ENCODE data around the gene FGD2. TPM values are rescaled to one million over a fixed set of nuclear protein-coding genes. Genes with fewer than 3 reads are reported as not detected.

FGD2 gene
- total RNA-seq, 1 experiment from 2014 or later, result 0.13 TPM

DNA sequence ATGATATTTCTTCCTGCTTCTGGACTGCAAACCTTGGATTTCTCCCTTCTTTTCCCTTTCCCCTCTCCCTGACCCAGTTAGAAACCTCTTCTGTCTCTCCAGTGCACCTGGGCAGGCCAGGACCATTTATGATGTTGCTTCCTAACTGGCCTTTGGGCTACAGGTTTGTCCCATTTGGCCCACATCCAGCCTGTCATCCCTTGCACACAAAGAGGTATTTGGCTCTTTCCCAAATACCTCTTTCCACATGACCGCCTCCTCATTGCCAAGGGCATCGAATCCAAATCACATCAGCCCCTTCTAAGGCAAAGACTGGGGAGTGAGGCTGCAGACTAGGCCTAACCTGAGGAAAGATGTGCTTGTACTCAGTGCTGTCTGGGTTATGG lies 13.6 kb downstream of the FGD2 start:
- no peak overlapping the region for H3K18ac ChIP-seq (ENCODE audit: insufficient read length, low read depth, low read length)
- H3K9me3 ChIP-seq (ENCODE audit: control insufficient read depth, low read depth, low read length), result no peaks in the 10 kb centered on the region
- H3K14ac ChIP-seq (ENCODE audit: insufficient read depth, low read length), result no peak overlapping the region
- no peak overlapping the region; a peak in 1 of 7 replicates for H3K27ac Mint-ChIP-seq
- H2AK5ac ChIP-seq (ENCODE audit: insufficient read length, low read length), result no peak overlapping the region
- WGBS (ENCODE audit: extremely low coverage, insufficient read length, low lambda C conversion rate), result no CpG with 5 or more reads among the region's 2 CpGs
- H3K4me3 Mint-ChIP-seq, result no peak overlapping the region
- H3K27me3 Mint-ChIP-seq (ENCODE audit: low read depth), result no peaks in the 10 kb centered on the region
- no peak overlapping the region for H3T11ph ChIP-seq (ENCODE audit: low read length)
- no peak overlapping the region for H2BK120ac ChIP-seq (ENCODE audit: low read depth, low read length, poor library complexity, severe bottlenecking)
- no peak for DNase-seq
- no peak overlapping the region for H4K5ac ChIP-seq (ENCODE audit: insufficient read length, low read depth, low read length)
- H2BK15ac ChIP-seq (ENCODE audit: low read depth, low read length), result no peak overlapping the region
- no peak overlapping the region for H4K91ac ChIP-seq (ENCODE audit: insufficient read length, low read depth, low read length)
- H3K4me1 Mint-ChIP-seq, result peaks cover 18 to 34% of the 10 kb centered on the region in 2 experiments
- H2BK20ac ChIP-seq (ENCODE audit: low read depth, low read length, poor library complexity, severe bottlenecking), result no peak overlapping the region
- H3K9me3 Mint-ChIP-seq, result no peaks in the 10 kb centered on the region; a peak in 1 of 5 replicates
- no peaks in the 10 kb centered on the region for H3K79me1 ChIP-seq (ENCODE audit: insufficient read depth, low read depth, low read length, poor library complexity, severe bottlenecking)
- peaks cover 3% of the 10 kb centered on the region for H4K20me1 ChIP-seq (ENCODE audit: control insufficient read depth, insufficient read depth, insufficient read length)
- H3K56ac ChIP-seq (ENCODE audit: insufficient read length, low read depth, low read length), result no peak overlapping the region
- TF ChIP-seq, protein P1, sequence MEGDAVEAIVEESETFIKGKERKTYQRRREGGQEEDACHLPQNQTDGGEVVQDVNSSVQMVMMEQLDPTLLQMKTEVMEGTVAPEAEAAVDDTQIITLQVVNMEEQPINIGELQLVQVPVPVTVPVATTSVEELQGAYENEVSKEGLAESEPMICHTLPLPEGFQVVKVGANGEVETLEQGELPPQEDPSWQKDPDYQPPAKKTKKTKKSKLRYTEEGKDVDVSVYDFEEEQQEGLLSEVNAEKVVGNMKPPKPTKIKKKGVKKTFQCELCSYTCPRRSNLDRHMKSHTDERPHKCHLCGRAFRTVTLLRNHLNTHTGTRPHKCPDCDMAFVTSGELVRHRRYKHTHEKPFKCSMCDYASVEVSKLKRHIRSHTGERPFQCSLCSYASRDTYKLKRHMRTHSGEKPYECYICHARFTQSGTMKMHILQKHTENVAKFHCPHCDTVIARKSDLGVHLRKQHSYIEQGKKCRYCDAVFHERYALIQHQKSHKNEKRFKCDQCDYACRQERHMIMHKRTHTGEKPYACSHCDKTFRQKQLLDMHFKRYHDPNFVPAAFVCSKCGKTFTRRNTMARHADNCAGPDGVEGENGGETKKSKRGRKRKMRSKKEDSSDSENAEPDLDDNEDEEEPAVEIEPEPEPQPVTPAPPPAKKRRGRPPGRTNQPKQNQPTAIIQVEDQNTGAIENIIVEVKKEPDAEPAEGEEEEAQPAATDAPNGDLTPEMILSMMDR (conservative IDR thresholded peaks at IDR 0.05), result no peak
- no peaks in the 10 kb centered on the region for H3K23me2 ChIP-seq (ENCODE audit: insufficient read length, low read depth, low read length, poor library complexity, severe bottlenecking)
- peaks cover 3% of the 10 kb centered on the region; the same call in 1 of the 2 replicates for H3K4me1 ChIP-seq (ENCODE audit: insufficient read depth, low read length)
- no peak overlapping the region for H3K23ac ChIP-seq (ENCODE audit: insufficient read length, low read depth, low read length)
- no peaks in the 10 kb centered on the region for H3K36me3 Mint-ChIP-seq (ENCODE audit: insufficient read depth in 1 of 3, low read depth in 3 of 3)
- H3K27ac ChIP-seq (ENCODE audit: insufficient read length, low read depth, low read length), result no peak overlapping the region
- H2BK5ac ChIP-seq (ENCODE audit: insufficient read length, low read length), result no peak overlapping the region
- H2AFZ ChIP-seq (ENCODE audit: low read length), result no peak overlapping the region
- no peak overlapping the region for H4K8ac ChIP-seq (replicated peaks; ENCODE audit: insufficient read length, low read depth, low read length)
- H3K79me2 ChIP-seq (ENCODE audit: insufficient read depth, low read length), result no peaks in the 10 kb centered on the region
- no peak overlapping the region for H3K4ac ChIP-seq (ENCODE audit: low read depth, low read length)
- H3K4me2 ChIP-seq (ENCODE audit: insufficient read depth, insufficient read length, low read length), result no peak overlapping the region
- H2BK12ac ChIP-seq (ENCODE audit: insufficient read length, low read depth, low read length), result no peak overlapping the region
- H3K27me3 ChIP-seq (ENCODE audit: insufficient read depth, low read length), result no peaks in the 10 kb centered on the region
- H3K9ac ChIP-seq (ENCODE audit: extremely low read depth, insufficient read length, low read length), result no peak overlapping the region
